B cell (primary cell): ENCODE results near the gene TMED7. TPM values are rescaled to one million over a fixed set of nuclear protein-coding genes. Genes with fewer than 3 reads are reported as not detected.

Experiments used
- ATAC-seq: fragments of 200-7000 bp; cut with Tn5 transposase; one replicate; pipeline ENCODE4 v1.10.0; 2021; ENCODE audit warnings: low read depth, mild to moderate bottlenecking, moderate number of reproducible peaks, moderate library complexity
- CTCF ChIA-PET: fragments of 350-600 bp; sonication (Branson Sonifier 250); formaldehyde crosslinking; loops from one replicate; lab custom pipeline; 2021; ENCODE audit warnings: antibody characterized with exemption, inconsistent platforms; lab: Charles Lee
- POLR2A ChIA-PET: fragments of 350-600 bp; sonication (Branson Sonifier 250); formaldehyde crosslinking; loops from one replicate; lab custom pipeline; 2021; ENCODE audit warnings: antibody characterized with exemption; lab: Charles Lee
- DNase-seq: peaks from one replicate; pipeline ENCODE4 v3.0.0; 2013
- H2AFZ ChIP-seq: 2 replicates; pipeline ENCODE4 v1.6.1; 2012; ENCODE audit warnings: mild to moderate bottlenecking, low read depth, low read length; ENCODE audit not compliant: insufficient read depth, poor library complexity, severe bottlenecking
- H3K27ac ChIP-seq, 2 donors: 1 replicate in 1 of 2; 2 replicates in 1 of 2; pipeline ENCODE4 v1.5.1; 2012 to 2013; ENCODE audit warnings: low read length in 2 of 2, mild to moderate bottlenecking in 2 of 2, moderate library complexity in 1 of 2
- H3K27me3 ChIP-seq, 4 experiments: fragments of 200-600 bp in 1 of 4; sonication (generic) in 1 of 4; replicated peaks in 1 of 4; 1 replicate in 2 of 4; 2 replicates in 2 of 4; pipeline versions ENCODE4 v1.6.1 to v1.7.0; 2013 to 2016; ENCODE audit warnings: low read length in 3 of 4, mild to moderate bottlenecking in 2 of 4, mixed read lengths in 1 of 4, moderate library complexity in 1 of 4; ENCODE audit not compliant: insufficient read depth in 4 of 4, control insufficient read depth in 3 of 4; ENCODE audit errors: control extremely low read depth in 1 of 4
- H3K36me3 ChIP-seq, 2 experiments: replicated peaks in 1 of 2; 1 replicate in 1 of 2; 2 replicates in 1 of 2; pipeline versions ENCODE4 v1.6.1 to v1.7.1; 2013; ENCODE audit warnings: low read length in 1 of 2; ENCODE audit not compliant: insufficient read depth in 2 of 2, control insufficient read depth in 1 of 2; ENCODE audit errors: control extremely low read depth in 1 of 2, extremely low read depth in 1 of 2
- H3K4me1 ChIP-seq, 2 donors: fragments of 200-600 bp in 1 of 2; sonication (generic) in 1 of 2; 1 replicate in 1 of 2; 2 replicates in 1 of 2; pipeline versions ENCODE4 v1.5.1 to v1.6.1; 2013 to 2017; ENCODE audit warnings: low read length in 2 of 2; ENCODE audit not compliant: control insufficient read depth in 2 of 2, insufficient read depth in 2 of 2
- H3K4me2 ChIP-seq: replicated peaks from 2 replicates; pipeline ENCODE3; 2012; ENCODE audit warnings: mild to moderate bottlenecking, low read depth, low read length; ENCODE audit not compliant: poor library complexity, severe bottlenecking
- H3K4me3 ChIP-seq, 5 experiments: fragments of 200-600 bp in 1 of 5; sonication (generic) in 1 of 5; 1 replicate in 3 of 5; 2 replicates in 2 of 5; pipeline versions ENCODE4 v1.5.1 to v1.7.0; 2011 to 2016; ENCODE audit warnings: low read length in 4 of 5, mild to moderate bottlenecking in 4 of 5, low read depth in 2 of 5, control low read depth in 1 of 5, moderate library complexity in 1 of 5; ENCODE audit not compliant: insufficient read depth in 1 of 5; ENCODE audit errors: control extremely low read depth in 1 of 5, extremely low read depth in 1 of 5
- H3K79me2 ChIP-seq: fragments of 200-600 bp; sonication (generic); one replicate; pipeline ENCODE4 v1.6.0; 2016; ENCODE audit warnings: low read length; ENCODE audit not compliant: control insufficient read depth, insufficient read depth
- H3K9ac ChIP-seq: fragments of 200-600 bp; sonication (generic); 2 replicates; pipeline ENCODE4 v1.6.1; 2017; ENCODE audit warnings: mild to moderate bottlenecking, low read length, moderate library complexity
- H3K9me3 ChIP-seq, 3 donors: one replicate each; pipeline versions ENCODE4 v1.6.1 to v1.7.1; 2013; ENCODE audit warnings: low read length in 2 of 3; ENCODE audit not compliant: control insufficient read depth in 2 of 3, insufficient read depth in 1 of 3; ENCODE audit errors: control extremely low read depth in 1 of 3
- H4K20me1 ChIP-seq: 2 replicates; pipeline ENCODE4 v1.6.0; 2012; ENCODE audit warnings: mild to moderate bottlenecking, low read length; ENCODE audit not compliant: insufficient read depth, control insufficient read depth, poor library complexity, severe bottlenecking
- H3K27ac Mint-ChIP-seq: one replicate; pipeline ENCODE4 v1.8.0; 2021; ENCODE audit warnings: mixed read lengths
- H3K27me3 Mint-ChIP-seq: one replicate; pipeline ENCODE4 v1.8.0; 2021; ENCODE audit warnings: mixed read lengths
- H3K4me1 Mint-ChIP-seq: one replicate; pipeline ENCODE4 v1.8.0; 2021; ENCODE audit warnings: mixed read lengths
- H3K4me3 Mint-ChIP-seq: one replicate; pipeline ENCODE4 v1.8.0; 2021; ENCODE audit warnings: mixed read lengths
- H3K9me3 Mint-ChIP-seq: one replicate; pipeline ENCODE4 v1.8.0; 2022; ENCODE audit warnings: mixed read lengths; ENCODE audit not compliant: insufficient read depth
- EZH2 ChIP-seq: IDR thresholded peaks from 2 replicates; pipeline ENCODE4 v1.6.1; 2012; ENCODE audit warnings: borderline replicate concordance, low read depth, mild to moderate bottlenecking, moderate library complexity, low read length; ENCODE audit not compliant: insufficient read depth, poor library complexity, severe bottlenecking
- WGBS: methylation state at CpG from one replicate; pipeline ENCODE4 v1.1.5; 2013; ENCODE audit warnings: missing lambda C conversion rate; ENCODE audit not compliant: insufficient coverage; 5-methylcytosine and 5-hydroxymethylcytosine counted together
- intact Hi-C: fragments of 100-400 bp; cut with micrococcal nuclease; formaldehyde crosslinking; loops from one replicate; pipeline ENCODE4 v1.10.0; 2022
- polyA plus RNA-seq: library from polyadenylated mRNA; depleted of rRNA; stranded (reverse); fragments of >200 nt; gene quantifications from 2 replicates; pipeline ENCODE4 v1.2.3, GENCODE V29; 2012
- total RNA-seq, 2 donors: library from RNA; stranded (reverse); fragments of 120-200 nt in 1 of 2; gene quantifications; 1 replicate in 1 of 2; 2 replicates in 1 of 2; pipeline versions ENCODE4 v1.2.3 to v1.2.4, GENCODE V29; 2013 to 2022
- TF ChIP-seq, protein P1 (sequence below): fragments of 200-600 bp; IDR thresholded peaks from one replicate; pipeline ENCODE4 v1.8.0; 2022; ENCODE audit warnings: antibody characterized with exemption, mild to moderate bottlenecking

The TMED7 gene
- total and polyA plus RNA-seq, 2 donors (not counting 1 experiment from before 2014, with no cell fraction given), result 17.3 to 40.4 TPM

DNA sequence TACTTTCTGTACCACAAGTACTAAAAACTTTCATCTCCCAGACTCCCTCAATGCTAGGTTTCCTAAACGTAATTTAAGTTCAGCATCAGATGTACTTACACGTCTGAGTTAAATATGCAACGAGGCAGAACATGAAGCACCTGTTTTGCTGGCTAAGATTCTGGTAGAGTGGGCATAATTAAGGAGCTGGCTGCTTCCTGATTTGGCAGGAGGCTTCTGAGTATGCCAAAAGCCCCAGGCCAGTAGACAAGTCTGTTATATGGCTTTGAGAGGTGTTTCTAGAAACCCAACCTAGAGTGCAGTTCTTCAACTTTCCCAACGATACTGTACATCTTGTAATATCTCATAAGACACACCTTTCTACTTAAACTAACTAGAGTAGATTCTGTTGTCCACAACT lies 37.2 kb downstream of the TMED7 start:
- no peaks in the 10 kb centered on the region for H3K4me1 ChIP-seq
- no peak overlapping the region for H3K4me3 ChIP-seq
- Mint-ChIP-seq H3K9me3 (no peaks in the 10 kb centered on the region), H3K27ac (no peak overlapping the region), H3K27me3 (no peaks in the 10 kb centered on the region), H3K4me1 (no peaks in the 10 kb centered on the region), H3K4me3 (no peak overlapping the region)
- peaks cover 27% of the 10 kb centered on the region for H3K79me2 ChIP-seq
- no peak overlapping the region for H3K9ac ChIP-seq
- H3K27ac ChIP-seq, result no peak overlapping the region
- no peak overlapping the region for H2AFZ ChIP-seq
- intact Hi-C loops, result loop anchor here (5.0 kb wide), 1 partner anchor 491 kb away; no protein-coding TSS in a partner anchor
- H3K27me3 ChIP-seq, result no peaks in the 10 kb centered on the region
- DNase-seq (no peak), ATAC-seq (no peak)
- H3K36me3 ChIP-seq, result no peaks in the 10 kb centered on the region
- H3K9me3 ChIP-seq, result no peaks in the 10 kb centered on the region
- H3K4me2 ChIP-seq, result no peak overlapping the region
- TF ChIP-seq, protein P1, sequence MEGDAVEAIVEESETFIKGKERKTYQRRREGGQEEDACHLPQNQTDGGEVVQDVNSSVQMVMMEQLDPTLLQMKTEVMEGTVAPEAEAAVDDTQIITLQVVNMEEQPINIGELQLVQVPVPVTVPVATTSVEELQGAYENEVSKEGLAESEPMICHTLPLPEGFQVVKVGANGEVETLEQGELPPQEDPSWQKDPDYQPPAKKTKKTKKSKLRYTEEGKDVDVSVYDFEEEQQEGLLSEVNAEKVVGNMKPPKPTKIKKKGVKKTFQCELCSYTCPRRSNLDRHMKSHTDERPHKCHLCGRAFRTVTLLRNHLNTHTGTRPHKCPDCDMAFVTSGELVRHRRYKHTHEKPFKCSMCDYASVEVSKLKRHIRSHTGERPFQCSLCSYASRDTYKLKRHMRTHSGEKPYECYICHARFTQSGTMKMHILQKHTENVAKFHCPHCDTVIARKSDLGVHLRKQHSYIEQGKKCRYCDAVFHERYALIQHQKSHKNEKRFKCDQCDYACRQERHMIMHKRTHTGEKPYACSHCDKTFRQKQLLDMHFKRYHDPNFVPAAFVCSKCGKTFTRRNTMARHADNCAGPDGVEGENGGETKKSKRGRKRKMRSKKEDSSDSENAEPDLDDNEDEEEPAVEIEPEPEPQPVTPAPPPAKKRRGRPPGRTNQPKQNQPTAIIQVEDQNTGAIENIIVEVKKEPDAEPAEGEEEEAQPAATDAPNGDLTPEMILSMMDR, result no peak
- no peak for TF ChIP-seq EZH2
- POLR2A ChIA-PET, result no interaction called here
- CTCF ChIA-PET, result interaction anchor here (1.0 to 5.5 kb wide), 7 partner anchors 11 to 1977 kb away, joined by 3 to 61 read pairs (median 4); no protein-coding TSS in a partner anchor
- peaks cover 12% of the 10 kb centered on the region for H4K20me1 ChIP-seq
- WGBS, result 78% methylated on average over 3 of the region's 4 CpGs

DNA sequence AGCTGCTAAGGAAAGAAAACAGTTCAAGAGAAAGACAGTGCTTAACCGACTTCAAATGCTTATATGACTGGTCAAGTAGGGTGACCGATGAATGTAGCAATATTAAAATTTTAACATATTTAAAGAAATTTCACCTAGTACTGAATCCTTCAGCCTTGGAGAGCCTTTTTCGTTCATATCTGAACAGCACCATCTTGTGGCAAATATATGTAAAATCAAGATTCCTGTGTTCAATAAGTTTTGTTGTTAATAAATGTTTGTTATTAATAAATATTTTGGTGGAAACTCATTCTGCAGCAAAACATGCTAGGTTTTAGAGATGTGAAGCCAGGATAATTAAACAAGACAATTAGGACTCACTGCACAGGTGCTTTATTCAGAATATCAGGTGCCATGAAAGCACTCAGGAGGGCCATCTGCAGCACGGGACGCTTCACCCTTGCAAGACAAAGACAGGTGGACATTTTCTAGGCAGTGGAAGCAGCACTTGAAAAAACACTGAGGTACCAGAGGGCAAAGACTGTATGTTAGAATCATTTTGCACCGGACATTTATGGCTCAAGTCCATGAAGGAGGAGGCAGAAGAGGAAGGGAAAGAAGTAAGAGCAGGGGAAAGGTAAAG lies 39.2 kb downstream of the TMED7 start:
- Mint-ChIP-seq H3K27me3 (no peaks in the 10 kb centered on the region), H3K9me3 (no peaks in the 10 kb centered on the region), H3K4me3 (no peak overlapping the region), H3K4me1 (peaks cover 2% of the 10 kb centered on the region), H3K27ac (no peak overlapping the region)
- Histone ChIP-seq H3K36me3 (no peaks in the 10 kb centered on the region), H3K79me2 (peaks cover 23% of the 10 kb centered on the region), H3K27ac (no peak overlapping the region), H3K9ac (no peak overlapping the region), H4K20me1 (peaks cover 12% of the 10 kb centered on the region), H2AFZ (no peak overlapping the region), H3K4me3 (no peak overlapping the region), H3K4me2 (no peak overlapping the region), H3K9me3 (no peaks in the 10 kb centered on the region), H3K4me1 (peaks cover 0 to 3% of the 10 kb centered on the region in 2 donors), H3K27me3 (no peaks in the 10 kb centered on the region)
- peak; percentile 56 for DNase-seq
- ChIA-PET POLR2A (no interaction called here), CTCF (interaction anchor here (0.7 to 5.5 kb wide), 10 partner anchors 12 to 489 kb away, joined by 3 to 61 read pairs (median 6); no protein-coding TSS in a partner anchor)
- intact Hi-C loops, result loop anchor here (1.0 to 5.0 kb wide), 3 partner anchors 42 to 489 kb away; partner anchors contain the start of gene FEM1C
- TF ChIP-seq EZH2, result no peak
- TF ChIP-seq, protein P1, result peak; percentile 82
- 90% methylated on average over 3 of the region's 6 CpGs for WGBS
- ATAC-seq, result peak; percentile 28
